Astrocyte of the cerebellum (primary cell): Measurements from ENCODE around the gene ZYG11B.
"Not testable (repeated sequence)": the region's sequence is repeated elsewhere in the genome, so short reads cannot be mapped to it uniquely, and the experiment has no call there.

ENCODE experiments used
- DNase-seq: peaks from one replicate; pipeline ENCODE4 v3.0.0-alpha.2; 2011; ENCODE audit warnings: low read depth
- H3K4me3 ChIP-seq: 2 replicates; pipeline ENCODE4 v1.5.1; 2011; ENCODE audit warnings: mild to moderate bottlenecking, low read depth, low read length, moderate library complexity
- in situ Hi-C: cut with HindIII; loops from 2 replicates; pipeline ENCODE4 v1.10.0; 2017; ENCODE audit warnings: low sequenced_read_pairs
- TF ChIP-seq, protein P1 (sequence below): IDR thresholded peaks from 2 replicates; pipeline ENCODE4 v1.5.1; 2012; ENCODE audit warnings: low read length, low read depth, moderate library complexity, mild to moderate bottlenecking; ENCODE audit errors: missing control alignments

Gene ZYG11B

GRCh38 chr1:52769346-52770033 lies 43.2 kb downstream of the ZYG11B start:
- in situ Hi-C loops: no loop called here
- no peak overlapping the region for H3K4me3 ChIP-seq
- TF ChIP-seq, protein P1, sequence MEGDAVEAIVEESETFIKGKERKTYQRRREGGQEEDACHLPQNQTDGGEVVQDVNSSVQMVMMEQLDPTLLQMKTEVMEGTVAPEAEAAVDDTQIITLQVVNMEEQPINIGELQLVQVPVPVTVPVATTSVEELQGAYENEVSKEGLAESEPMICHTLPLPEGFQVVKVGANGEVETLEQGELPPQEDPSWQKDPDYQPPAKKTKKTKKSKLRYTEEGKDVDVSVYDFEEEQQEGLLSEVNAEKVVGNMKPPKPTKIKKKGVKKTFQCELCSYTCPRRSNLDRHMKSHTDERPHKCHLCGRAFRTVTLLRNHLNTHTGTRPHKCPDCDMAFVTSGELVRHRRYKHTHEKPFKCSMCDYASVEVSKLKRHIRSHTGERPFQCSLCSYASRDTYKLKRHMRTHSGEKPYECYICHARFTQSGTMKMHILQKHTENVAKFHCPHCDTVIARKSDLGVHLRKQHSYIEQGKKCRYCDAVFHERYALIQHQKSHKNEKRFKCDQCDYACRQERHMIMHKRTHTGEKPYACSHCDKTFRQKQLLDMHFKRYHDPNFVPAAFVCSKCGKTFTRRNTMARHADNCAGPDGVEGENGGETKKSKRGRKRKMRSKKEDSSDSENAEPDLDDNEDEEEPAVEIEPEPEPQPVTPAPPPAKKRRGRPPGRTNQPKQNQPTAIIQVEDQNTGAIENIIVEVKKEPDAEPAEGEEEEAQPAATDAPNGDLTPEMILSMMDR: no peak
- DNase-seq: no peak

GRCh38 chr1:52771384-52771783 lies 45.1 kb downstream of the ZYG11B start:
- TF ChIP-seq, protein P1: no peak
- DNase-seq: no peak

DNA sequence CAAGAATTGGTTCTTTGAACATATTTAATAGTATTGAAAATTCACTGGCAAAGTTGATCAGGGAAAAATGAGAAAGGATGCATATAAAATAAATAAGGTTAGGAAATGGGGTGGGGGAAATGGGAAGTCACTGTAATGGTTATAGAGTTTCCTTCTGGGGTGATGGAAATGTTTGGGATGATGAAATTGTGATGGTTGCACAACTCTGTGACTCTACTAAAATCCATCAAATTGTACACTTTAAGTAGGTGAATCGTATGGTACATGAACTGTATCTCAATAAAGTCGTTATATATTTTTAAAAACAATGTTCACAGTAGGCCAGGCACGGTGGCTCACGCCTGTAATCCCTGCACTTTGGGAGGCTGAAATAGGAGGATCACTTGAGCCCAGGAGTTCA lies 59.9 kb downstream of the ZYG11B start:
- TF ChIP-seq, protein P1: no peak
- in situ Hi-C loops: no loop called here

More at GRCh38 chr1:52771384-52771783, 45.1 kb downstream of the ZYG11B start:
- in situ Hi-C loops: no loop called here
- no peak overlapping the region for H3K4me3 ChIP-seq

GRCh38 chr1:52790429-52790828 lies 64.2 kb downstream of the ZYG11B start:
- DNase-seq, H3K4me3 ChIP-seq: not testable (repeated sequence)
- in situ Hi-C loops: loop anchor here (5.0 kb wide), 1 partner anchor 68 kb away; no protein-coding TSS in a partner anchor

More for the DNA sequence above, 59.9 kb downstream of the ZYG11B start:
- no peak overlapping the region for H3K4me3 ChIP-seq
- no peak for DNase-seq

DNA sequence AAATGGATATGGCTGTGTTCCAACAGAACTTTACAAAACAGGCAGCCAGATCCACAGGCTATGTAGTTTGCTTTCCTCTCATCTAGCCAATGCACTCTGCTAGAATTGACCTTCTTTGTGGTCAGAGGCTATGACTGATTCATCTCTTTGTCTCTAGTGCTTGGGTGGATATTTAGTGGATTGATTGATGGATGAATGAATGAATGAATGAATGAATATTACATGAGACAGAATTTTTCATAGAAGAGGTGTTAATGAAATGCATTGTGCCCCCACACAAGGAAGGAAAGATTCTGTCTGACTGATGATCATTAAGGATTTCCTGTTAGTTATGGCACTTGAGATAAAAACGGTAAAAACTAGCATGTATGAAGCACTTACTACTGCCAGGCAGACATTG lies 65.8 kb downstream of the ZYG11B start:
- in situ Hi-C loops: loop anchor here (5.0 kb wide), 1 partner anchor 70 kb away; no protein-coding TSS in a partner anchor
- H3K4me3 ChIP-seq: no peak overlapping the region
- TF ChIP-seq, protein P1: no peak
- DNase-seq: no peak

DNA sequence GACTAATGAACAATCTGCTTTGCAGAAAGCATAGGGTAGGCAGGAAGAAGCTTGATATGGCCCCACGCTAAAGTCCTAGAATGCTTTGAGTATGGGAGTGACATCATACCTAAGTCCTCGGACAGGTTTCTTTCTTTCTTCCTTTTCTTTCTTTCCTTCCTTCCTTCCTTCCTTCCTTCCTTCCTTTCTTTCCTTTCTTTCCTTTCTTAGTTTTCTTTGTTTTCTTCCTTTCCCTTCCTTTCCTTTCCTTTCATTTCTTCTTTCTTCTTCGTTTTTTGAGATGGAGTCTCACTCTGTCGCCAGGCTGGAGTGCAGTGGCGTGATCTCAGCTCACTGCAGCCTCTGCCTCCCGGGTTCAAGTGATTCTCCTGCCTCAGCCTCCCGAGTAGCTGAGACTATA lies 67.5 kb downstream of the ZYG11B start:
- in situ Hi-C loops: loop anchor here (5.0 kb wide), 1 partner anchor 71 kb away; no protein-coding TSS in a partner anchor
- not testable (repeated sequence) for H3K4me3 ChIP-seq, DNase-seq

- no peak overlapping the region for H3K4me3 ChIP-seq
- TF ChIP-seq, protein P1: no peak
- in situ Hi-C loops: no loop called here
- no peak for DNase-seq
Measured at GRCh38 chr1:52795464-52795863, 69.2 kb downstream of the ZYG11B start.
